Naive thymus-derived CD4-positive, alpha-beta T cell (primary cell): ENCODE measurements around the gene LHFPL3. TPM values are rescaled to one million over a fixed set of nuclear protein-coding genes. Genes with fewer than 3 reads are reported as not detected.

ENCODE experiments used
- ATAC-seq: fragments of 150-1000 bp; cut with Tn5 transposase; 2 replicates; pipeline ENCODE4 v1.10.0; 2021; ENCODE audit warnings: mild to moderate bottlenecking, moderate library complexity
- CTCF ChIA-PET: fragments of 350-600 bp; sonication (Branson Sonifier 250); formaldehyde crosslinking; loops from one replicate; lab custom pipeline; 2021; ENCODE audit warnings: antibody characterized with exemption; lab: Charles Lee
- POLR2A ChIA-PET: fragments of 350-600 bp; sonication (Branson Sonifier 250); formaldehyde crosslinking; loops from one replicate; lab custom pipeline; 2021; ENCODE audit warnings: antibody characterized with exemption, inconsistent platforms; lab: Charles Lee
- DNase-seq, 9 donors: peaks; one replicate each; pipeline versions ENCODE4 v3.0.0 to v3.0.0-alpha.2; 2020 to 2022; ENCODE audit warnings: mixed read lengths in 1 of 9
- H3K27ac ChIP-seq: one replicate; pipeline ENCODE4 v1.7.0; 2013; ENCODE audit warnings: mild to moderate bottlenecking, low read depth, low read length, moderate library complexity
- H3K27me3 ChIP-seq, 2 donors: one replicate each; pipeline ENCODE4 v1.7.0; 2013; ENCODE audit warnings: low read length in 2 of 2, mild to moderate bottlenecking in 2 of 2, moderate library complexity in 2 of 2; ENCODE audit not compliant: control insufficient read depth in 2 of 2, insufficient read depth in 2 of 2
- H3K36me3 ChIP-seq, 3 experiments: 1 replicate in 2 of 3; 2 replicates in 1 of 3; pipeline ENCODE4 v1.7.0; 2013; ENCODE audit warnings: low read length in 3 of 3, mild to moderate bottlenecking in 3 of 3, moderate library complexity in 1 of 3; ENCODE audit not compliant: insufficient read depth in 3 of 3, control insufficient read depth in 2 of 3
- H3K4me1 ChIP-seq, 2 donors: one replicate each; pipeline ENCODE4 v1.7.0; 2013; ENCODE audit warnings: low read length in 2 of 2, mild to moderate bottlenecking in 2 of 2, moderate library complexity in 1 of 2; ENCODE audit not compliant: control insufficient read depth in 2 of 2, insufficient read depth in 2 of 2
- H3K4me3 ChIP-seq: 2 replicates; pipeline ENCODE4 v1.7.0; 2013; ENCODE audit warnings: mild to moderate bottlenecking, low read length
- H3K9me3 ChIP-seq, 3 experiments: 1 replicate in 2 of 3; 2 replicates in 1 of 3; pipeline ENCODE4 v1.7.0; 2013; ENCODE audit warnings: low read length in 3 of 3; ENCODE audit not compliant: control insufficient read depth in 2 of 3
- H3K27ac Mint-ChIP-seq, 9 donors: one replicate each; pipeline ENCODE4 v1.8.0; 2020 to 2022; ENCODE audit warnings: mixed read lengths in 9 of 9, mild to moderate bottlenecking in 8 of 9, moderate library complexity in 5 of 9, inconsistent platforms in 2 of 9
- H3K27me3 Mint-ChIP-seq, 5 donors: one replicate each; pipeline ENCODE4 v1.8.0; 2021 to 2022; ENCODE audit warnings: mixed read lengths in 5 of 5, mild to moderate bottlenecking in 1 of 5
- H3K36me3 Mint-ChIP-seq, 5 donors: one replicate each; pipeline ENCODE4 v1.8.0; 2020 to 2022; ENCODE audit warnings: mixed read lengths in 5 of 5, mild to moderate bottlenecking in 3 of 5, inconsistent platforms in 1 of 5
- H3K4me1 Mint-ChIP-seq, 7 donors: one replicate each; pipeline ENCODE4 v1.8.0; 2020 to 2022; ENCODE audit warnings: mixed read lengths in 7 of 7, mild to moderate bottlenecking in 3 of 7, inconsistent platforms in 1 of 7
- H3K4me3 Mint-ChIP-seq, 10 donors: one replicate each; pipeline ENCODE4 v1.8.0; 2020 to 2022; ENCODE audit warnings: mild to moderate bottlenecking in 10 of 10, mixed read lengths in 10 of 10, moderate library complexity in 6 of 10, inconsistent platforms in 2 of 10
- H3K9me3 Mint-ChIP-seq, 11 donors: one replicate each; pipeline ENCODE4 v1.8.0; 2020 to 2022; ENCODE audit warnings: mixed read lengths in 11 of 11, mild to moderate bottlenecking in 4 of 11, inconsistent platforms in 1 of 11, moderate library complexity in 1 of 11
- intact Hi-C, 2 donors: fragments of 100-400 bp; cut with micrococcal nuclease; formaldehyde crosslinking; loops; one replicate each; pipeline ENCODE4 v1.15.1; 2023
- polyA plus RNA-seq, 2 donors: library from polyadenylated mRNA; unstranded; fragments of 300-500 nt; fragmentation: Illumina TruSeq; gene quantifications; one replicate each; pipeline ENCODE4 v1.2.3, GENCODE V29; 2021
- total RNA-seq, 6 experiments: library from RNA in 5 of 6; stranded (reverse) in 5 of 6; gene quantifications; 1 replicate in 5 of 6; 2 replicates in 1 of 6; pipeline ENCODE4 v1.2.3 and lab custom pipeline; 2021 to 2026

LHFPL3 gene
- total and polyA plus RNA-seq, 7 experiments from 2014 or later, result not detected

DNA sequence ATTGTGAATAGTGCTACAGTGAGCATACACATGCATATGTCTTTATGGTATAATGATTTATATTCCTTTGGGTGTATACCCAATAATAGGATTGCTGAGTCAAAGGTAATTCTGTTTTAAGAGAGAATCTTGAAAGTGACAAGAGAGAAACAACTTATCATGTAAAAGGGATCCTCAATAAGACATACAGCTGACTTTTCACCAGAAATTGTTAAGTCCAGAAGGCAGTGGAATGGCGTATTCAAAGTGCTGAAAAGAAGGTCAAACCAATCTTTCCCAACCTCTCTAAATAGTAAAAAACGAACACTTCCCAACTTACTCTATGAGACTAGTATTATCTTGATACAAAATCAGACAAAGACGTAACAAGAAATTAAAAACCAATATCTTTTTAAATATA, 59.8 kb downstream of the LHFPL3 start:
- H3K27me3 Mint-ChIP-seq, result peaks cover 0 to 8% (median 5%) of the 10 kb centered on the region in 5 donors
- ChIA-PET POLR2A (no interaction called here), CTCF (no interaction called here)
- H3K9me3 ChIP-seq, result peaks cover 0 to 7% (median 0%) of the 10 kb centered on the region in 3 experiments
- ATAC-seq, result no peak
- H3K4me3 Mint-ChIP-seq, result no peak overlapping the region
- no peaks in the 10 kb centered on the region for H3K4me1 Mint-ChIP-seq
- DNase-seq, result no peak
- no peak overlapping the region for H3K27ac ChIP-seq
- H3K36me3 ChIP-seq, result no peaks in the 10 kb centered on the region
- H3K27me3 ChIP-seq, result no peaks in the 10 kb centered on the region
- H3K9me3 Mint-ChIP-seq, result peaks cover 0 to 41% (median 19%) of the 10 kb centered on the region in 11 donors
- no peak overlapping the region for H3K27ac Mint-ChIP-seq
- intact Hi-C loops, result no loop called here
- no peak overlapping the region for H3K4me3 ChIP-seq
- peaks cover 0 to 3% (median 0%) of the 10 kb centered on the region in 5 donors for H3K36me3 Mint-ChIP-seq
- H3K4me1 ChIP-seq, result no peaks in the 10 kb centered on the region

DNA sequence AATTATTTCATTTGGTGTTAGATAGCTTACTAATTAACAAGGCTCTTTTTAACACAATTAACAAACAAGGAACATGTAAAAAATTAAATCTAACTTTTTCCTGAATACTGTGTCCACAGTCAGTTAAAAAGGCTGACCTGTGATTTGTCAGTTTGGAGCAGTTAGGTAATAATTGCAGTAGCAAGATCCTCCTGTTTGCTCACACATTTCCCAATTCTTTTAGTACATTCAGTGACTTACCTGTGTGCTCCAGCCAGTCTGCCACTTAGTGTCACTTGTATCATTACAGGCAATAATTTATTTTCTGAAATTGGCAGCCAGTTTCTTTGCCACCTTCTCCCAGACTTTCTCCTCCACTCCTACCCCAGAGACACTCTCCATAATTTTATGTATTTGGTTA, 66.8 kb downstream of the LHFPL3 start:
- Histone ChIP-seq H3K4me1 (no peaks in the 10 kb centered on the region), H3K9me3 (no peaks in the 10 kb centered on the region), H3K27me3 (no peaks in the 10 kb centered on the region), H3K4me3 (no peak overlapping the region), H3K27ac (no peak overlapping the region), H3K36me3 (no peaks in the 10 kb centered on the region)
- ATAC-seq, result no peak
- Mint-ChIP-seq H3K4me1 (no peaks in the 10 kb centered on the region), H3K36me3 (no peaks in the 10 kb centered on the region), H3K4me3 (no peak overlapping the region), H3K27ac (peak overlapping the region in 1 of 9 donors; percentile 75), H3K27me3 (peaks cover 3 to 20% (median 16%) of the 10 kb centered on the region in 5 donors), H3K9me3 (peaks cover 0 to 10% (median 2%) of the 10 kb centered on the region in 11 donors)
- ChIA-PET POLR2A (no interaction called here), CTCF (no interaction called here)
- no peak for DNase-seq
- intact Hi-C loops, result no loop called here

DNA sequence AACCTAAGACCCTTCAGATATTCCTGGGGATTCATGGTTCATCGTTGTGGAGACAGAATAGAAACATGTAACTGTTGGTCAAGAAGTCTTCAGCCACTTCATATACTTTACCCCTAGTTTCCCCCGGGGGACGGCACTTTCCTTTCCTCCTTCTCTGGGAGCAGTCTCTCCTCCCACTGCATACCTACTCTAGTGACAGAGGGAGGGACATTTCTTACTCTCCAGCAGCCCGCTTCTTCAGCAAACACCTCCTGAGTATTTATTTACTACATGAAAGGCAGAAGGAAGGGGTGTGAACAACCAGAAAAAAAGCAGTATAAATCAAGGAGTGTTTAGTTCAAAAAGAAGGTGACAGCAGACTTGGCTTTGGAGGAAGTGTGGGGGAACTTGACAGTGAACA, 69.0 kb downstream of the LHFPL3 start:
- no peak for ATAC-seq
- no peak for DNase-seq

DNA sequence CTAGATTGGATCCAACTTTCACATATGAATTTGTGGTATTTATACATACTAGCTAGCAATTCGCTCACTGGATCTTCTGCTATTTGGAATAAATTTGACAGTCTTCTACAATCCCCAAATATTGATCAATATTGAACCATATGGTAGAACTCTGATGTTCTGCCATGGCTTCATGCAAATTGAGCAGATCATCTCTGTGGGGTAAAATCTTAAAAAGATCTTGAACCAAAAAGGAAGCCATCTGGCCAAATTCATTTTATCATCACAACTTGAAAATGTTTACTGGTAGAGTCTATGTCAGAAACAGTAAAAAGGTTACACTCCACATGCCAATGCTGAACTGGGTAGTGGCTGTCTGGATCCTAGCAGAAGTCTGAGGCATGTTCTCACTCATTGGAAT, 80.0 kb downstream of the LHFPL3 start:
- H3K4me3 Mint-ChIP-seq, result no peak overlapping the region
- Histone ChIP-seq H3K36me3 (no peaks in the 10 kb centered on the region), H3K27me3 (no peaks in the 10 kb centered on the region), H3K4me3 (no peak overlapping the region), H3K4me1 (no peaks in the 10 kb centered on the region), H3K27ac (no peak overlapping the region), H3K9me3 (no peaks in the 10 kb centered on the region)
- intact Hi-C loops, result no loop called here
- POLR2A ChIA-PET, result no interaction called here
- H3K4me1 Mint-ChIP-seq, result peaks cover 0 to 2% (median 0%) of the 10 kb centered on the region in 7 donors
- CTCF ChIA-PET, result no interaction called here
- H3K27ac Mint-ChIP-seq, result no peak overlapping the region
- DNase-seq (no peak), ATAC-seq (no peak)
- no peaks in the 10 kb centered on the region for H3K36me3 Mint-ChIP-seq
- peaks cover 0 to 17% (median 5%) of the 10 kb centered on the region in 5 donors for H3K27me3 Mint-ChIP-seq
- peaks cover 0 to 3% (median 0%) of the 10 kb centered on the region in 11 donors for H3K9me3 Mint-ChIP-seq

More for the DNA sequence above, 69.0 kb downstream of the LHFPL3 start:
- H3K4me3 ChIP-seq, result no peak overlapping the region
- ChIA-PET CTCF (no interaction called here), POLR2A (no interaction called here)
- Mint-ChIP-seq H3K27me3 (peaks cover 3 to 24% (median 18%) of the 10 kb centered on the region in 5 donors), H3K4me3 (no peak overlapping the region), H3K9me3 (peaks cover 0 to 10% (median 0%) of the 10 kb centered on the region in 11 donors), H3K36me3 (no peaks in the 10 kb centered on the region), H3K4me1 (no peaks in the 10 kb centered on the region), H3K27ac (no peak overlapping the region)
- no peaks in the 10 kb centered on the region for H3K9me3 ChIP-seq
- no peak overlapping the region for H3K27ac ChIP-seq
- no peaks in the 10 kb centered on the region for H3K27me3 ChIP-seq
- no peaks in the 10 kb centered on the region for H3K4me1 ChIP-seq
- intact Hi-C loops, result no loop called here
- H3K36me3 ChIP-seq, result no peaks in the 10 kb centered on the region

DNA sequence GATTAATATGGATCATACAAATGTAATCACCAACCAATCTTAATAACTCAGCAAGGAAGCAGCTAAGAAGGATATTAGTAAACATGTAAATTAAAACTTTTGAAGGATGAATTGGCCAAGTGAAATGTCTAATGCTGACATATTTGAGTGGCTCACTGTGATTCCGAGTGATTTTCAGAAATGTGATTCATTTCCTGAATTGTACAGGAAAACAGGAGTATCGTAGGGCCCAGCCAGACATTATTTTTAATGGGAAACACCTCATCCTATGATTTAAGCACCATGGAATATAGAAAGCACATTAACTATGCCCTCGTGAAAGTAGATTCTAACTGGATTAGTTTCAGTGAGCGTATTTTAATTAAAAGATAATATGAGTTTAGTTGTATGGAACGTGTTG, 82.3 kb downstream of the LHFPL3 start:
- DNase-seq (no peak), ATAC-seq (no peak)
- no peaks in the 10 kb centered on the region for H3K36me3 Mint-ChIP-seq
- H3K4me1 Mint-ChIP-seq, result peaks cover 0 to 2% (median 0%) of the 10 kb centered on the region in 7 donors
- ChIA-PET POLR2A (no interaction called here), CTCF (no interaction called here)
- Histone ChIP-seq H3K36me3 (no peaks in the 10 kb centered on the region), H3K27ac (no peak overlapping the region), H3K4me1 (no peaks in the 10 kb centered on the region), H3K27me3 (no peaks in the 10 kb centered on the region), H3K4me3 (no peak overlapping the region), H3K9me3 (no peaks in the 10 kb centered on the region)
- peaks cover 0 to 17% (median 5%) of the 10 kb centered on the region in 5 donors for H3K27me3 Mint-ChIP-seq
- intact Hi-C loops, result no loop called here
- H3K27ac Mint-ChIP-seq, result no peak overlapping the region
- no peak overlapping the region for H3K4me3 Mint-ChIP-seq
- H3K9me3 Mint-ChIP-seq, result peaks cover 0 to 3% (median 0%) of the 10 kb centered on the region in 11 donors

DNA sequence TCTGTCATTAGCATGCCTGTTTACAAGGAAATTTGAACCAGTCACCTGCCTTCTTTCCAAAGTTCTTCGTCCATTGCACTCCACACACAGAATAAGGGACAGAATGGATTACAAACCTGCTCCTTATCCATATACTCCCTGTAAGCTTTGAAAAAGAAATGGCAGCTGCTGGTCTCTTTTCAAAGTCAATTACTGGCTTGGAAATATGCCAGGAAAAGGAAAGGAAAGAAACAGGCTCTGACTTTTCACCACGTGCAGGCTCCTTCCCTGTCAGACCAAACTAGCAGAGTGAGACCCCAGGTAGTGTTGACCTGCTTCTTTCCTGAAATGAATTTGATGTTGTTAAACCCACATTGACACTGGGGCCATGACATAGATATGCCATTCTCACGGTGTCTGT, 84.5 kb downstream of the LHFPL3 start:
- no peaks in the 10 kb centered on the region for H3K4me1 ChIP-seq
- DNase-seq (no peak), ATAC-seq (no peak)
- H3K27me3 ChIP-seq, result no peaks in the 10 kb centered on the region
- Mint-ChIP-seq H3K4me3 (no peak overlapping the region), H3K9me3 (peaks cover 0 to 3% (median 0%) of the 10 kb centered on the region in 11 donors), H3K27me3 (peaks cover 0 to 13% (median 4%) of the 10 kb centered on the region in 5 donors), H3K36me3 (no peaks in the 10 kb centered on the region), H3K27ac (no peak overlapping the region), H3K4me1 (peaks cover 0 to 2% (median 0%) of the 10 kb centered on the region in 7 donors)
- H3K4me3 ChIP-seq, result no peak overlapping the region
- no peaks in the 10 kb centered on the region for H3K9me3 ChIP-seq
- intact Hi-C loops, result no loop called here
- no peaks in the 10 kb centered on the region for H3K36me3 ChIP-seq
- CTCF ChIA-PET, result no interaction called here
- POLR2A ChIA-PET, result no interaction called here
- H3K27ac ChIP-seq, result no peak overlapping the region

DNA sequence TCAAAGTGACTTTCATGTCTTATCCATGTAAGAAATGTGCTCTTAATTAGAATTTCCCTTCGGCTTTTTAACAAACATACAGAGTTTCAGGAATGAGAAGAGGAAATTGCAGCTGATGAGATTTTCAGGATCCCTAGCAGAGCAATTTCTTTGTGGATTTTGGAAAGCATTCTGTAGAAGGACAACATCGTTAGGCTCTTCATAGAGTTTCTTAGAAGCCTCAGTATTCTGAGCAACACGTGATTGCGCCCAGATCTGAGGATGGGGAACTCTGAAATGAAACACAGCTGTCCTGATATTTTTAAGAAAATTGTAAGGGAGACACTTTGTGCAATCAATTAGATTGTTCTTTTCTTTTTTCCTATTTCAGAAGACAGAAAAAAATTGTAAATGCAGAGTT, 85.8 kb downstream of the LHFPL3 start:
- ChIA-PET POLR2A (no interaction called here), CTCF (no interaction called here)
- H3K27me3 Mint-ChIP-seq, result peaks cover 0 to 9% (median 0%) of the 10 kb centered on the region in 5 donors
- DNase-seq (no peak), ATAC-seq (no peak)
- H3K27me3 ChIP-seq, result no peaks in the 10 kb centered on the region
- H3K27ac ChIP-seq, result no peak overlapping the region
- no peaks in the 10 kb centered on the region for H3K36me3 ChIP-seq
- H3K4me1 ChIP-seq, result no peaks in the 10 kb centered on the region
- no peaks in the 10 kb centered on the region for H3K9me3 ChIP-seq
- no peaks in the 10 kb centered on the region for H3K36me3 Mint-ChIP-seq
- H3K9me3 Mint-ChIP-seq, result no peaks in the 10 kb centered on the region
- H3K4me1 Mint-ChIP-seq, result peaks cover 0 to 2% (median 0%) of the 10 kb centered on the region in 7 donors
- intact Hi-C loops, result no loop called here
- H3K4me3 ChIP-seq, result no peak overlapping the region
- H3K4me3 Mint-ChIP-seq, result no peak overlapping the region
- H3K27ac Mint-ChIP-seq, result no peak overlapping the region
